Uterus (tissue), 4 donors: ENCODE measurements around the gene LENG8. TPM values are rescaled to one million over a fixed set of nuclear protein-coding genes. Genes with fewer than 3 reads are reported as not detected.

Experiments used
- DNase-seq, 2 donors: peaks; one replicate each; pipeline ENCODE4 v3.0.0-alpha.2; 2019 to 2020
- H3K27ac ChIP-seq, 2 donors: fragments of 200-600 bp; sonication (generic); 1 replicate in 1 of 2; 2 replicates in 1 of 2; pipeline ENCODE4 v1.5.1; 2016 to 2018
- H3K27me3 ChIP-seq, 2 donors: fragments of 200-600 bp; sonication (generic); one replicate each; pipeline ENCODE4 v1.5.1; 2018 to 2019; ENCODE audit warnings: control low read depth in 1 of 2
- H3K36me3 ChIP-seq, 2 donors: fragments of 200-600 bp; sonication (generic); one replicate each; pipeline ENCODE4 v1.5.1; 2019; ENCODE audit warnings: control low read depth in 1 of 2
- H3K4me1 ChIP-seq, 2 donors: fragments of 200-600 bp; sonication (generic); one replicate each; pipeline ENCODE4 v1.5.1; 2018 to 2019; ENCODE audit warnings: control low read depth in 1 of 2
- H3K4me3 ChIP-seq, 2 donors: fragments of 200-600 bp; sonication (generic); 1 replicate in 1 of 2; 2 replicates in 1 of 2; pipeline ENCODE4 v1.5.1; 2018 to 2019; ENCODE audit warnings: mild to moderate bottlenecking in 1 of 2
- H3K9me3 ChIP-seq, 2 donors: fragments of 200-600 bp; sonication (generic); one replicate each; pipeline ENCODE4 v1.5.1; 2019; ENCODE audit warnings: control low read depth in 1 of 2
- CTCF ChIP-seq, 4 experiments: fragments of 200-600 bp in 2 of 4; fragments of 450-650 bp in 2 of 4; sonication (generic) in 2 of 4; IDR thresholded peaks; one replicate each; pipeline ENCODE4 v1.5.1; 2016 to 2019; ENCODE audit warnings: antibody characterized with exemption in 4 of 4, mild to moderate bottlenecking in 2 of 4, moderate library complexity in 1 of 4
- POLR2A ChIP-seq, 2 donors: fragments of 450-650 bp; IDR thresholded peaks; one replicate each; pipeline ENCODE4 v1.6.1; 2016; ENCODE audit warnings: antibody characterized with exemption in 2 of 2, mild to moderate bottlenecking in 1 of 2, moderate library complexity in 1 of 2
- intact Hi-C: fragments of 100-400 bp; cut with DNase I; formaldehyde crosslinking; loops from one replicate; pipeline ENCODE4 v1.15.1; 2023; ENCODE audit warnings: low total_unique reads
- total RNA-seq, 4 donors: library from RNA; depleted of rRNA in 3 of 4; stranded (reverse); fragments of >200 nt in 3 of 4; gene quantifications; one replicate each; pipeline versions ENCODE4 v1.1.0 to v1.2.4, GENCODE V29; 2014 to 2023
- donor health status: DM: yes; HTN: yes; CAD: no.

The LENG8 gene
- total RNA-seq, 4 donors from 2014 or later = 58.1 to 275 (median 91.4) TPM

GRCh38 chr19:54424201-54424600, 24.8 kb upstream of the LENG8 start:
- DNase-seq = no peak
- no peak for TF ChIP-seq POLR2A (IDR thresholded peaks at IDR 0.05)
- TF ChIP-seq CTCF (IDR thresholded peaks at IDR 0.05) = no peak
- no peak overlapping the region for H3K27ac ChIP-seq
- no peak overlapping the region for H3K4me3 ChIP-seq
- peaks cover 6 to 7% of the 10 kb centered on the region in 2 donors for H3K27me3 ChIP-seq
- no peaks in the 10 kb centered on the region for H3K4me1 ChIP-seq
- H3K36me3 ChIP-seq = no peaks in the 10 kb centered on the region
- intact Hi-C loops = no loop called here
- H3K9me3 ChIP-seq = no peaks in the 10 kb centered on the region

- no peak overlapping the region for H3K27ac ChIP-seq
- intact Hi-C loops = no loop called here
- DNase-seq = no peak
- H3K4me1 ChIP-seq = no peaks in the 10 kb centered on the region
- no peak overlapping the region for H3K4me3 ChIP-seq
- H3K27me3 ChIP-seq = peaks cover 7 to 14% of the 10 kb centered on the region in 2 donors
- H3K9me3 ChIP-seq = no peaks in the 10 kb centered on the region
- H3K36me3 ChIP-seq = no peaks in the 10 kb centered on the region
- TF ChIP-seq POLR2A (IDR thresholded peaks at IDR 0.05) (no peak), CTCF (IDR thresholded peaks at IDR 0.05) (no peak)
Observed at GRCh38 chr19:54424660-54425381, 24.2 kb upstream of the LENG8 start.

- no peak overlapping the region for H3K4me3 ChIP-seq
- TF ChIP-seq CTCF (IDR thresholded peaks at IDR 0.05) = no peak
- no peak for TF ChIP-seq POLR2A (IDR thresholded peaks at IDR 0.05)
- H3K27ac ChIP-seq = no peak overlapping the region
- DNase-seq = no peak
- H3K9me3 ChIP-seq = no peaks in the 10 kb centered on the region
- H3K36me3 ChIP-seq = no peaks in the 10 kb centered on the region
- intact Hi-C loops = no loop called here
- peaks cover 0 to 2% of the 10 kb centered on the region in 2 donors for H3K4me1 ChIP-seq
- H3K27me3 ChIP-seq = peaks cover 7 to 18% of the 10 kb centered on the region in 2 donors
Observed at GRCh38 chr19:54425382-54425723, 23.6 kb upstream of the LENG8 start.

GRCh38 chr19:54426291-54426931, 22.6 kb upstream of the LENG8 start:
- H3K4me3 ChIP-seq = no peak overlapping the region
- H3K27me3 ChIP-seq = peaks cover 7 to 29% of the 10 kb centered on the region in 2 donors
- H3K9me3 ChIP-seq = no peaks in the 10 kb centered on the region
- DNase-seq = no peak
- H3K4me1 ChIP-seq = peaks cover 0 to 8% of the 10 kb centered on the region in 2 donors
- intact Hi-C loops = no loop called here
- H3K27ac ChIP-seq = no peak overlapping the region
- H3K36me3 ChIP-seq = no peaks in the 10 kb centered on the region
- no peak for TF ChIP-seq CTCF (IDR thresholded peaks at IDR 0.05)
- no peak for TF ChIP-seq POLR2A (IDR thresholded peaks at IDR 0.05)

GRCh38 chr19:54427586-54427985, 21.4 kb upstream of the LENG8 start:
- intact Hi-C loops = no loop called here
- Histone ChIP-seq H3K36me3 (no peaks in the 10 kb centered on the region), H3K4me1 (peaks cover 0 to 8% of the 10 kb centered on the region in 2 donors), H3K4me3 (no peak overlapping the region), H3K9me3 (no peaks in the 10 kb centered on the region), H3K27ac (no peak overlapping the region), H3K27me3 (peaks cover 7 to 32% of the 10 kb centered on the region in 2 donors)
- no peak for TF ChIP-seq POLR2A (IDR thresholded peaks at IDR 0.05)
- no peak for TF ChIP-seq CTCF (IDR thresholded peaks at IDR 0.05)
- no peak for DNase-seq
